DOHH2 (cell line): ENCODE data around the gene FOXK1.

Experiments used
- H3F3A ChIP-seq: fragments of 200-600 bp; sonication (generic), shearing (Covaris generic); 2 replicates; pipeline ENCODE4 v1.6.0; 2016; ENCODE audit warnings: antibody characterized with exemption, mild to moderate bottlenecking; ENCODE audit not compliant: control insufficient read depth, insufficient read depth
- H3K27ac ChIP-seq: fragments of 200-600 bp; sonication (generic); 2 replicates; pipeline ENCODE4 v1.5.1; 2014; ENCODE audit warnings: low read depth, mild to moderate bottlenecking, low read length, moderate library complexity
- H3K27me3 ChIP-seq: fragments of 200-600 bp; sonication (generic); 2 replicates; pipeline ENCODE4 v1.6.1; 2014; ENCODE audit warnings: mild to moderate bottlenecking, low read length, mixed read lengths; ENCODE audit not compliant: control insufficient read depth
- H3K36me3 ChIP-seq: fragments of 200-600 bp; sonication (generic); 2 replicates; pipeline ENCODE4 v1.6.1; 2014; ENCODE audit warnings: mild to moderate bottlenecking, low read length, moderate library complexity, mixed read lengths; ENCODE audit not compliant: control insufficient read depth
- H3K4me1 ChIP-seq: fragments of 200-600 bp; sonication (generic); 2 replicates; pipeline ENCODE4 v1.6.1; 2014; ENCODE audit warnings: mild to moderate bottlenecking, low read length, mixed read lengths; ENCODE audit not compliant: control insufficient read depth
- H3K4me2 ChIP-seq: fragments of 200-600 bp; sonication (generic); 2 replicates; pipeline ENCODE4 v1.6.0; 2014; ENCODE audit warnings: mild to moderate bottlenecking, low read length, moderate library complexity
- H3K4me3 ChIP-seq: fragments of 200-600 bp; sonication (generic); 2 replicates; pipeline ENCODE4 v1.5.1; 2014; ENCODE audit warnings: mild to moderate bottlenecking, low read length, mixed read lengths
- H3K79me2 ChIP-seq: fragments of 200-600 bp; sonication (generic); 2 replicates; pipeline ENCODE4 v1.6.1; 2014; ENCODE audit warnings: mild to moderate bottlenecking, low read length, mixed read lengths; ENCODE audit not compliant: control insufficient read depth
- H3K9me2 ChIP-seq: fragments of 200-600 bp; sonication (generic); replicated peaks from 2 replicates; pipeline ENCODE4 v1.6.1; 2014; ENCODE audit warnings: mild to moderate bottlenecking, low read length, mixed read lengths; ENCODE audit not compliant: control insufficient read depth
- H3K9me3 ChIP-seq: fragments of 200-600 bp; sonication (generic); 2 replicates; pipeline ENCODE4 v1.6.1; 2014; ENCODE audit warnings: antibody characterized with exemption, low read length, mixed read lengths; ENCODE audit not compliant: control insufficient read depth, insufficient read depth
- H4K20me1 ChIP-seq: fragments of 200-600 bp; sonication (generic); 2 replicates; pipeline ENCODE4 v1.6.0; 2014; ENCODE audit warnings: low read depth, mild to moderate bottlenecking, antibody characterized with exemption, low read length, moderate library complexity; ENCODE audit not compliant: control insufficient read depth, insufficient read depth
- EZH2phosphoT487 ChIP-seq: fragments of 200-600 bp; sonication (generic); IDR thresholded peaks from 2 replicates; pipeline ENCODE4 v1.6.1; 2017; ENCODE audit warnings: borderline replicate concordance, mild to moderate bottlenecking, antibody characterized with exemption, low read length, moderate library complexity, mixed read lengths
- TF ChIP-seq, protein P1 (sequence below): fragments of 200-600 bp; sonication (generic); IDR thresholded peaks from one replicate; pipeline ENCODE4 v1.5.1; 2014; ENCODE audit warnings: antibody characterized with exemption, mild to moderate bottlenecking, low read depth, low read length; ENCODE audit not compliant: poor library complexity, severe bottlenecking

FOXK1 gene

DNA sequence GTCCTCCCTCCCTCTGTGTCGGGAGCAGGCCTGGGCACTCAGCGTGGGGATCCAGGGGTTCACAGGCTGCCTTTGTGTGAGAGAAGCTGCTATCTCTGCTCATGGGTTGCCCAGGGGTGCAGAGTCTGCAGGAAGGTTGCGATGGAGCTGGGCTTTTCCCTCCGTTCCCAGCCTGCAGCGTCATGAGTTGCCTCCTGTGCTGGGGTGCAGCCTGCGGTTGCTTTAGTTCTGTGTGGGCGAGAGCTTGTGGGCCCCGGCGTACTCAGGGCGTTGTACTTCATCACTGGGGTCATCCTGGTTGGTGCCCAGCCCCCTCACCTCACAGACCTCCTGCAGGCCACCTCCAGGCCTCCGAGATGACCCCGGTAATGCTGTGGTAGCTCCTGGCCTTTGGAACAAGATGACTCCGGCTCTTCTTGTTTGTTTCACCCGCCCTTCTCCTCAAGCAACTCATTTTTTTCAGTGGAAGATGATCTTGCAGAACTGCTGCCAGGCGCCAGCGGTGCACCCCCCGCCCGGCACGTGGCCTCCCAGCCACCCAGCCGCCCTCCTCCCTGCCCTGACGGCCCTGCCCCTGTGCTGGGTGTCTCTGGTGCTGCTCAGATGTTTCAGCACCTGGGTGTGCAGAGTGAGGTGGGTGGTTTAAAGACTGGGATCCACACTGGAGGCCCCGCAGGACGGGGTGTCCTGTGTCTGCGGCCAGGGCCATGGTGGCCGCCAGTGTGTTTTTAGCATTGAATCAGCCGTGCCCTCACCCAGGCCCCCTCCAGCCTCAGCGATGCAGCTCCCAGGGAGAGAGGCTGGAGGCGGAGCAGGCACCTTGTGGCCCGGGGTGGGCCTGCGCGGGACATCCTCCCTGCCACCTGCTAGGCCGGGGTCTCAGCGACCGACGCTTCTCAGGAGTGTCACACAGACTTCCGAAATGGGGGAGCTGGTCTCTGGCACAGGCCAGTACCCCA is 100.5 kb downstream of the FOXK1 start:
- H3K4me2 ChIP-seq: no peak overlapping the region
- no peaks in the 10 kb centered on the region for H3K9me2 ChIP-seq
- H3K27me3 ChIP-seq: no peaks in the 10 kb centered on the region
- TF ChIP-seq EZH2phosphoT487: no peak
- TF ChIP-seq, protein P1, sequence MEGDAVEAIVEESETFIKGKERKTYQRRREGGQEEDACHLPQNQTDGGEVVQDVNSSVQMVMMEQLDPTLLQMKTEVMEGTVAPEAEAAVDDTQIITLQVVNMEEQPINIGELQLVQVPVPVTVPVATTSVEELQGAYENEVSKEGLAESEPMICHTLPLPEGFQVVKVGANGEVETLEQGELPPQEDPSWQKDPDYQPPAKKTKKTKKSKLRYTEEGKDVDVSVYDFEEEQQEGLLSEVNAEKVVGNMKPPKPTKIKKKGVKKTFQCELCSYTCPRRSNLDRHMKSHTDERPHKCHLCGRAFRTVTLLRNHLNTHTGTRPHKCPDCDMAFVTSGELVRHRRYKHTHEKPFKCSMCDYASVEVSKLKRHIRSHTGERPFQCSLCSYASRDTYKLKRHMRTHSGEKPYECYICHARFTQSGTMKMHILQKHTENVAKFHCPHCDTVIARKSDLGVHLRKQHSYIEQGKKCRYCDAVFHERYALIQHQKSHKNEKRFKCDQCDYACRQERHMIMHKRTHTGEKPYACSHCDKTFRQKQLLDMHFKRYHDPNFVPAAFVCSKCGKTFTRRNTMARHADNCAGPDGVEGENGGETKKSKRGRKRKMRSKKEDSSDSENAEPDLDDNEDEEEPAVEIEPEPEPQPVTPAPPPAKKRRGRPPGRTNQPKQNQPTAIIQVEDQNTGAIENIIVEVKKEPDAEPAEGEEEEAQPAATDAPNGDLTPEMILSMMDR: no peak
- no peaks in the 10 kb centered on the region; the same call in 1 of the 2 replicates for H3F3A ChIP-seq
- H3K4me1 ChIP-seq: no peaks in the 10 kb centered on the region
- H3K4me3 ChIP-seq: no peak overlapping the region
- H4K20me1 ChIP-seq: no peaks in the 10 kb centered on the region; the same call in 1 of the 2 replicates
- peaks cover 19% of the 10 kb centered on the region for H3K79me2 ChIP-seq
- H3K9me3 ChIP-seq: no peaks in the 10 kb centered on the region
- H3K27ac ChIP-seq: no peak overlapping the region
- peaks cover 64% of the 10 kb centered on the region for H3K36me3 ChIP-seq

DNA sequence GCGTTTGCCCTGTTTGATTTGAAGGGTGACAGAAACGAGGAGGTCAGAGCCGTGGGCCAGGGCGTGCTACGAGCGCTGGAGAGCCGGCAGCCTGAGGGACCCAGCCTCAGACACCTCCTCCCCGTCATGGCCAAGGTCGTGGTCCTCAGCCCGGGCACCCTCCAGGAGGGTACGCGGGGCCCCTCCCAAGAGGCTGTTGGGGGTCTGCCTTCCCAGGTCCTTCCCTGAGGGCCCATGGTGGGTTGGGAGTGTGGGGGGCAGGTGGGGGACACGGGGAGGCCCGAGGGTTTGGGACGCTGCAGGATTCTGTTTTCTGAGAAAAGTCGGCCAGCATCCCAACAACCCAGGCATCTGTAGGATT is 101.2 kb downstream of the FOXK1 start:
- Histone ChIP-seq H3K4me3 (no peak overlapping the region), H3K79me2 (peaks cover 12% of the 10 kb centered on the region), H3K36me3 (peaks cover 64% of the 10 kb centered on the region), H4K20me1 (no peaks in the 10 kb centered on the region; the same call in 1 of the 2 replicates), H3K4me2 (no peak overlapping the region), H3K27me3 (no peaks in the 10 kb centered on the region), H3K27ac (no peak overlapping the region), H3K9me3 (no peaks in the 10 kb centered on the region), H3K4me1 (no peaks in the 10 kb centered on the region), H3K9me2 (no peaks in the 10 kb centered on the region), H3F3A (no peaks in the 10 kb centered on the region; the same call in 1 of the 2 replicates)
- no peak for TF ChIP-seq EZH2phosphoT487

DNA sequence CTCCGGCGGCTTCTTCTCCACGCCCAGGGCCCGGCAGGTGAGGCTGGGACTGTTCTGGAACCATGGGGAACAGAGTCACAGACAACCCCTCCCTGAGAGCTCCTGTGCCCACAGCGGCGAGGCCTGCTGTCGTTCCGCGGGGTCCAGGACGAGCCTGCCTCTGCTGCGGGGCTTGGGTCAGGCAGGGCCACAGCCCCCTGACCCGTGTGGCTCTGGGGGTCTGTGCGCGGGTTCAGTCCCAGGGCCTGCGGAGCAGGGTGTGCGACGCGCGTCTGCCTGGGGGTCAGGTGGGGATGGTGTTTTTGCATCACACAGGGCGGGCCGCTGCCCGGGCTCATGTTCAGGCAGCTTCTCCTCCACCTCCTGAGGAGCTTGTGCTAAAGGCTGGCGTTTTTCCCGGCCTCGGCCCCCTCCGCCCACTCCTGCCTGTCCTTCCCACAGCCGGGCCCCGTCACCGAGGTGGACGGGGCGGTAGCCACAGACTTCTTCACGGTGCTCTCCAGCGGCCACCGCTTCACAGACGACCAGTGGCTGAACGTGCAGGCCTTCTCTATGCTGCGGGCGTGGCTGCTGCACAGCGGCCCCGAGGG is 101.8 kb downstream of the FOXK1 start:
- Histone ChIP-seq H3K27ac (no peak overlapping the region), H3K36me3 (peaks cover 69% of the 10 kb centered on the region), H3F3A (no peaks in the 10 kb centered on the region; the same call in 1 of the 2 replicates), H3K9me2 (no peaks in the 10 kb centered on the region), H3K4me3 (no peak overlapping the region), H3K4me1 (no peaks in the 10 kb centered on the region), H3K27me3 (no peaks in the 10 kb centered on the region), H4K20me1 (no peaks in the 10 kb centered on the region), H3K9me3 (no peaks in the 10 kb centered on the region), H3K4me2 (no peak overlapping the region), H3K79me2 (peaks cover 10% of the 10 kb centered on the region)
- no peak for TF ChIP-seq EZH2phosphoT487
- TF ChIP-seq, protein P1: no peak

DNA sequence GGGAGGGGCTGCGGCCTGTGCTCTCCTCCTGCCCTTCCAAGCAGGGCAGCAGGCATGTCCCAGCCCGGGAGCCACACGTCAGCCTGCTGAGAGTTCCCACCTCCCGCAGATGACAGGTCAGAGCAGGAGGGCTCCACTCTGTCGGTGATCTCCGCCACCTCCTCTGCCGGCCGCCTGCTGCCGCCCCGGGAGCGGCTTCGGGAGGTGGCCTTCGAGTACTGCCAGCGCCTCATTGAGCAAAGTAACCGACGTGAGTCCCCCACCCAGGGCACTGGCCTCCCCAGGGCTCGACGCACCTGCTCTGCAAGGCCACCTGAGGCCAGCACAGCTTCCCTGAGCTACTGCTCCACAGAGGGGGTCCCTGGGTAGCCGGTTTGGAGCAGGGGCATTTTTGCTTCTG is 102.7 kb downstream of the FOXK1 start:
- H3K79me2 ChIP-seq: peaks cover 8% of the 10 kb centered on the region
- TF ChIP-seq, protein P1: no peak
- TF ChIP-seq EZH2phosphoT487: no peak
- H3K27ac ChIP-seq: no peak overlapping the region
- no peaks in the 10 kb centered on the region for H3K4me1 ChIP-seq
- H3K4me3 ChIP-seq: no peak overlapping the region
- H3K9me3 ChIP-seq: no peaks in the 10 kb centered on the region
- H3K36me3 ChIP-seq: peaks cover 76% of the 10 kb centered on the region
- H3F3A ChIP-seq: no peaks in the 10 kb centered on the region
- no peaks in the 10 kb centered on the region for H4K20me1 ChIP-seq
- H3K27me3 ChIP-seq: no peaks in the 10 kb centered on the region
- H3K9me2 ChIP-seq: no peaks in the 10 kb centered on the region
- no peak overlapping the region for H3K4me2 ChIP-seq
